HG03280 (cell line): ENCODE results near the gene PTMA.
"Not testable (repeated sequence)": the region's sequence is repeated elsewhere in the genome, so short reads cannot be mapped to it uniquely, and the experiment has no call there.

Experiments
- ATAC-seq: cut with Tn5 transposase; IDR thresholded peaks from one replicate; pipeline ENCODE4 v1.9.1; 2021; ENCODE audit warnings: mild to moderate bottlenecking, moderate library complexity; ENCODE audit not compliant: unreplicated experiment

PTMA gene

DNA sequence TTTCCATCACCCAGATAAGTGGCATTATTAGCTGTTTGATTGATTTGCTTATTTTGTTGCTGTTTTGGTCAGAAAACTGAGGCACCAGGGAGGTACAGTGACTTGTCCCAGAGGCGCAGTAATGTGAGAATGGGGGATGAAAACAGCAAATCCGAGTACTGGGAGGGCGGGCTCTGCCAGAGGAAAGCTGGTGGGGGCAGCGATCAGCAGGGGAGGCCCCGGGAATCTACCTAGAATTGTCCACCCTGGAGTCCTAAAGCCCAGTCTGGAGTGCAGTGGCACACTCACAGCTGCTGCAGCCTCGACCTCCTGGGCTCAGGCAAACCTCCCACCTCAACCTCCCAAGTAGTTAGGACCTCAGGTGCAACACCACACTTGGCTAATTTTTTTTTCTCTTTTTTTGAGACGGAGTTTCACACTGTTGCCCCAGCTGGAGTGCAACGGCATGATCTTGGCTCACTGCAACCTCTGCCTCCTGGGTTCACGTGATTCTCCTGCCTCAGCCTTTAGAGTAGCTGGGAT lies 17.0 kb upstream of the PTMA start:
- ATAC-seq: no peak

DNA sequence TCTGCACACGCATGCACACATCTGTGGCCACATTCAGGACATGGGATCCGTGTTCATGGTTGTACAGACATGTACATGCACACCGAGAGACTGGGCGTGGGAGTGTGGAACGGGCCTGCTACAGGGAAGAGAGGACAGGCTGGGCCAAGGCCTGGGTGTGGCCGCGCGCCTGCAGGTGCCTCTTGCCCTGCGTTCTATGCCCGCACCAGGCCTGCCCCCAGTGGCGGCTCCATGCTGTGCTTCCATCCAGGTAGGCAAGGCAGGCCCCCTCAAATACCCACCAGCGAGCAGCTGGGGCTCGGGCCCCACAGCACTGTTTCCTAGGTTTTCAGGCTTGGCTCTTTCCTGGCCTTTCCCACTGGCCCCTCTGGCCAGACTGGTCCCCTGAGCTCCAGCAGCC lies 15.5 kb upstream of the PTMA start:
- ATAC-seq: no peak

DNA sequence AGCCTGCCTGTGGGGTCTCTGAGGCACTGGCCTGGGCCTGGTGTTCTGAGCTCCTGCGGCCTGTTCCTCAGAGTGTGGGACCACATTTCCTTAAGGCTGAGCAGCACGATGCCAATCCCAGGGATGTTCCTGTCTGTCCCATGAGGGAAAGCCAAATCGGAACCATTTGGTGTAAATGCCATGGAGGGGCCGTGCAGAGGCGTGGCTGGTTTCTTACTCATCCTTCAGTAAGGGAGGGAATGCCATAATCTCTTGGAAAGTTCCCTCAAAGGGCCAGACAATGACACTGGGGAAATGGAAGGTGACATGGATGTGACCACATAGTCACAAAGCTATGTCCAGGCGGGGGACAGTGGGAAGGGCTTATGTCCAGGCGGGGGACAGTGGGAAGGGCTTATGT lies 14.4 kb upstream of the PTMA start:
- no peak for ATAC-seq

DNA sequence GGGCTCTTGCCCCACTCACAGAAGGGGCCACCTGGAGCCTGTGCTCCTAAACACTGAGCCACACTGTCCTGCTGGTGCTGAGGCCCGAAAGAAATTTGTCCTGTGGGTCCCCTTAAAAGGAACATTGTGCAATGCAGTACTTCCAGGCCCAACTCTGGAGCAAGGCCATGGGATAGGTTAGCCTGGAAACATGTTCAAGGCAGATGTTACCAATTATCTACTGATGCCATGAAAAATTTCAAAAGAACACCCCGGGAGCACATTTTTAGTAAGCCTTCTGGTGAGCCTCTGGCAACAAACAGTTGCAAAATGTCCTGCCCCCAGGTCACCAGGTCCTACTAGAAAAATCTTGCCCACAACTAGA lies 12.3 kb upstream of the PTMA start:
- no peak for ATAC-seq

DNA sequence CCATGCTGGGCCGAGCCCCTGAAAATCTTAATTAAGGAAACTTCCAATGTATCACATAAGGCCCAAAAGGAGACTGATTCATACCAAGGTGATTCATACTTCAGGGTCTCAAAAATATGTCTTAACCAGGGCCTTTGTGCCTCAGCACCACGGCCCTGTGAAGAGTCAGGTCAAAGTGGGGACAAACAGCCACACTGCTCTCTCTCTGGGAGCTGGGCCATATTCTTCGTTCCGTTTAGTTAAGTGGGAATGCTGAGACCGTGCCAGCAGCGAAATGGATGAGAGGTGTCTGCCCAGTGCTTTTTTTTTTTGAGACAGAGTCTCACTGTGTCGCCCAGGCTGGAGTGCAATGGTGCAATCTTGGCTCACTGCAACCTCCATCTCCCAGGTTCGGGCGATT lies 9.3 kb upstream of the PTMA start:
- no peak for ATAC-seq

DNA sequence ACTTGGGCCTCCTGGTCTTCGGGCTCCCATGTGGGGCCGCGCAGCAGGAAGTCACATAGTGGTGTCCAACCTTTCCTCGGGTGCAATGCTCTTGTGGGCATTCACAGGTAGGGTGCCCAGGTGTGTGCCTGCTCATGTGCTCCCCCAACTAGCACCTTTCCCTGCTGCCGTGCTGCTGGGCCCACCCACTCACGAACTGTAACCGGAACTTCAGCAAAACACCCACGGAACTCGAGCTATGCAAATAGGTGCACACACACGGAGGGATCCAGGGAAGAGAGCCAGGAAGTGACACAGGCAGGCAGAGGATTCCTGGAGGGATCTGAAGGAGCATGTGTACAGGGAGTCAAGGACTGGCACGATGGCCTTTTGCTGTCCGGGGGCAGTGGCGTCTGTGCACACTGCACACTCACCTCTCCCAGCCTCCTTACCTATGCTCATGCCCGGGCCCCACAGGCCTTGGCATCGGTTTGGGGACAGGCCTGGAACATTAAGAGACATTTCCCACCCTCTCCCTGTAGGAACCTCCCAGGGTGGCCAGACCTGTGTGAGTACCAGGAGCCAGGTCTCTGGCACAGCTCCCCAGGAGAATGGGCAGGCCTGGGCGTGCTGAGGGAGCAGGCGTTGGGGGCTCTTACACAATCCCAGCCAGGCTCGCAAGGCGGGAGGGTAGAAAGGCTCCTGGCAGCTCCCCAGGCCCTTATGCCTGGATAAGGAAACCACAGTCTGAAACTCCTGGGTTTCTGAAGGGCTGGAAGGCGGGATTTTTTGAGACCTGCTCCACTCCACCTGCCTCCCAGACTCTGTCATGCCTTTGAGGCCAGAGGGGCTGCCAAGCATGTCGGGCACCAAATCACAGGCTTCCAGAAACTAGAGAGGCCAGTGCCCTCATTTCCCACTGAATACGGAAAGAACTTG lies 6.6 kb upstream of the PTMA start:
- no peak for ATAC-seq

DNA sequence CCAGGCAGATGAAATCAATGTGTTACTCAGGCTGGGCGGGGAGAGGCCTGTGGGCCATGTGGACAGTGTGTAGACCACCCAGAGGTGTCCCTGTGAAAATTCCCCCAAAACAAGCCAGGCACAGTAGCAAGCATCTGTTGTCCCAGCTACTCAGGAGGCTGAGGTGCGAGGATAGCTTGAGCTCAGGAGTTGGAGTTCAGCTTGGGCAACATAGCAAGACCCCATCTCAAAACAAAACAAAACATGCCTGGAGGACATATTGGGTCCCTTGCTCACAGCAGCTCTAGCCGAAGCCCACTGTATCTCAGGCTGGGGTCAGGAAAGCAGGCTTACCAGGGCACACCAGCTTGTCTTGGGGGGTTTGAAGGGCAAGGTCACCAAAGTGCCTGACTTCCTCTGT lies 4.3 kb upstream of the PTMA start:
- ATAC-seq: no peak

DNA sequence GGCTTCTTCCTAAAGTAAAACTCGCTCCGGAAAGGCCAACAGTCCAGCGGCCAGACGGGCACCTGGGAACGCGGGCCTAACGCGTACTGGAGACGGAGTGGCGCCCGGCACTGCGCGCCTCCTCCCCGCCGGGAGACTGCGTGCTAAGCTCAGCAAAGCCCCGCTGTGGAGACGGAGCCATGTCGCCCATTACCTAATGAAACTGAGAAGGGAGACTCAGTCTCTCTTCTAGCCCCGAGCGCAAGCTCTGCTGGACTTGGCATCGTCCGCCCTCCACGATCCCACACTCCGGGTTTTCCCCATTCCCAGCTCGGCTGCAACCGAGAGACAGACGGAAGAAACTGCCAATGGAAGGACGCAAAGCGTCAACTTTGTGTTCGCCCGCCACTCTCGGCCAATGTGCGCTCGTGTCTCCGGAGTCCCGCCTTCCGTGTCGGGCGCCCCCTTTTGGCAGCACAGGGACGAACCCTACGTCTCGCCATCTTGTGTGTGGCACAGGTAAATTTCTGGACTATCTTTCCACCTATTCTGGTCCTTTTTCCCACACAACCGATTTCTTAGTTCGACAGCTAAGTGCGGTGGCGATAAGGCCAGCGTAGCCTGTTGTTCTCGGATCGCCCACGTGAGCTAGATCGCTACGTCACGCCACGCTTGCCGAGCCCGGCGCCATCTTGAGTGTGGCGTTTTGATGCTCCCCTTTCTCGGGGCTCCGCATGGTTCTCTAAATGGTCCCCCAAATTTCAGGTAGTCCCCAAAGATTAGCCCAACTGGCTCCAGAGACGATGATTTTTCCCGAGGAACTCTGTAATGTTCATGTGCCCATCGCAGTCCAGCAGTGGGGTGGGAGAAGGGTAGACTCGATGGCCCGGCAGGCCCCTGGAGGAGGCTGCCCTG lies 1.3 kb upstream of the PTMA start:
- peak; percentile 41 for ATAC-seq

DNA sequence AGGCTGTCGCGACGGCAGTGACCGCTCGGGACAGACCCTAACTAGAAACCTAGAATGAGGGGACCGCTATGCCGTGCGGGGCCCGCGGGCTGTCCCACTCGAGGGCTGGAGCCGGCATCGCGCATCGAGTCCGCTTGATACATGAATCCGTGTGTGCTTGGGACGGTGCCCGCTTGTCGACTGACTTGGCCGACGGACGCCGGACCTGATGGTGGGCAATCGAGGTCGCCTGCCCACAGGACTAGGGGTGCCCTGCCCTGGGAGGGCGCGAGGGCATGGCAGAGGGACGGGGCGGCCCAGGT lies 749 bp upstream of the PTMA start:
- ATAC-seq: peak; percentile 0

DNA sequence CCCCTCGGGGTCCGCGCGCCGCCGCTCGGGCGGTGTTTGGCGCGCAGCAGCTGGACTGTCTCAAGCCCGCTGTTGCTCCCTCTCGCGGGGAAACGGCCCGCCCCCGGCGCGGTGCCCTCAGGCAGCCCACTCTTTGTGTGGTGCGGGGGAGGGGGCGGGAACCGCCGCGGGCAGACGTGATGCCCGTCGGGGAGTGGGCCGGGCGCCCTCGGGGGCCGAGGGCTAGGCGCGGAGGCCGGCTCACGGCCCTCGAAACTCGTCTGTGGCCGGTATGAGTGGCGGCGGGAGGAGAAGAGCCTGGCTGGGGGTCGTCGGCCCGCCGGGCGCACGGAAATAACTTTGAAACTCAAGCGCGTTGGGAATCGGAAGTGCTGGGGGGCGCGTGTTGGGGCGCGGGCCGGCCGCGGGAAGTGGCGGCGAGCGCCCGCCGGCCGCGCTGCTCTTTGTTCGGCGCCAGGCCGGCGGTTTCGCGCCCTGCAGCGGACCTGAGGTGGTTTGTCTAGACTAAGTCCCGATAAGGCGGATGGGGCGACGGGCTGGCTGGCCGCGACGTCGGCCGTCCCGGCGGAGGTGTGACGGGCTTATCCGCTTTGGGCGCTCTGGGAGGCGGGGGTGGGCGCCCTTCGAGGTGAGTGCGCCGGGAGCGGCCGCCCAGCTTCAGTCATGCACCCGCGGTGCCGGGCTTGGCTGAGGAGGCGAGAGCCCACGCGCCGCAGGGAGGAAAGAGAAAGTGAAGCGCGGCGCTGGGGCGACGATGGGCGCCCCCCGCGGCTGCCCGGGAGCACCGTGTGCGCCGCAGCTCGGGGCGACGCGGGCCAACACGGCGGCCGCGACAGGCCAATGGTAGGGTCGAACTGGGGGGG lies 679 bp downstream of the PTMA start:
- no peak for ATAC-seq

DNA sequence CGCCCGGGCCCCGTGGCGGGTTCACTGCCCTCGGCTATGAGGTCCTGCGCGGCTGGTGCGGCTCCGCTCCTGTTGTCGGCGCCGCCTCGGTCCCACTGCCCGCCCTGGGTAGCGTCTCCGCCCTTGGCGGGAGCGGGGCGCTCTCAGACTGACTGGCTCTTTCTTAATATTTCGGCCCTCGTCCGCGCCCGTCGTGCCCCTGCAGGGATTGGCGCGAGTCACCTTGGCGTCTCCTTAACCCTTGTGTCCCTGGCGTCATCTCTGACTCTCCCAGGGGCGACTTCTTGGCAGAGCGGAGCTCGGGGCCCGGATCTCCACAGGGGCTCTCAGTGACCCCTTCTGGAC lies 1.3 kb downstream of the PTMA start:
- ATAC-seq: no peak

DNA sequence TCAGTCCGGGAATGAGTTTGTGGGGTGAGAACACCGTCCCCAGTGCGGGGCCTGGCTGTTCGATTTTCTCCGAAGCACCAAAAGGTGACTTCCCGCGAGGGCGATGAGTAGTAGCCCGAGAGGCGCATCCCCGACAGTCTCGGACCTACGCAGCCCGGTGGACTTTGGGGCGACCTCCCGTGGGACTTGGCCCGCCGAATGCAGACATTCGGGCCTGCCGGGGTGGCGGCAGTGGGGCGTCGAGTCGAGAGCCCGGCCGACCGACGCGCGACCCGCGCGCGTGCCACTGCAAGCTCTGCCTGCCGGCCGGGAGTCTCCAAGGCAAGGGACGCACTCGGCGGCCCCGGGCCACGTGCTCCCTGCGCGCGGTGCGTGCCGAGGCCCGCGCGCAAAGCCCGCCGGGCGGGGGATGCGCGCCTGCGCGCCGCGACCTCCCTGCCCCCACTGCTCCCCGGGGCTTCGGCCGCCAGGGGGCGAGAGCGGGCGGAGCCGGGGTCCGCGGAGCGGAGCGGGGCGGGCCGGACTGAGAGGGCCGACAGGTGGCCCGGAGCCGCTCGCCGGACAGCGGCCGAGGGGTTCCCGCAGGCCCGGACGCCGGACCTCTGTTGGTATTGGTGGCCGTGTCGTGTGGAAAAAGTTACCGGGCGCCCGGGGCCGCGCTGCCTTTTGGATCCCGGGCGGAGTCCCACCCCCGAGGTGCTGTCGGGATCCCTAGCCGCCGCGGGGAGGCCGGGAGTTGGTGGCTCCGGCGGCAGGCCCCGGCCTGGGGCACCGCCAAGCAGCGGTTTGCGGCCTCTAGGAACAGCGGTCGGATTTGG lies 1.9 kb downstream of the PTMA start:
- peak; percentile 20 for ATAC-seq

DNA sequence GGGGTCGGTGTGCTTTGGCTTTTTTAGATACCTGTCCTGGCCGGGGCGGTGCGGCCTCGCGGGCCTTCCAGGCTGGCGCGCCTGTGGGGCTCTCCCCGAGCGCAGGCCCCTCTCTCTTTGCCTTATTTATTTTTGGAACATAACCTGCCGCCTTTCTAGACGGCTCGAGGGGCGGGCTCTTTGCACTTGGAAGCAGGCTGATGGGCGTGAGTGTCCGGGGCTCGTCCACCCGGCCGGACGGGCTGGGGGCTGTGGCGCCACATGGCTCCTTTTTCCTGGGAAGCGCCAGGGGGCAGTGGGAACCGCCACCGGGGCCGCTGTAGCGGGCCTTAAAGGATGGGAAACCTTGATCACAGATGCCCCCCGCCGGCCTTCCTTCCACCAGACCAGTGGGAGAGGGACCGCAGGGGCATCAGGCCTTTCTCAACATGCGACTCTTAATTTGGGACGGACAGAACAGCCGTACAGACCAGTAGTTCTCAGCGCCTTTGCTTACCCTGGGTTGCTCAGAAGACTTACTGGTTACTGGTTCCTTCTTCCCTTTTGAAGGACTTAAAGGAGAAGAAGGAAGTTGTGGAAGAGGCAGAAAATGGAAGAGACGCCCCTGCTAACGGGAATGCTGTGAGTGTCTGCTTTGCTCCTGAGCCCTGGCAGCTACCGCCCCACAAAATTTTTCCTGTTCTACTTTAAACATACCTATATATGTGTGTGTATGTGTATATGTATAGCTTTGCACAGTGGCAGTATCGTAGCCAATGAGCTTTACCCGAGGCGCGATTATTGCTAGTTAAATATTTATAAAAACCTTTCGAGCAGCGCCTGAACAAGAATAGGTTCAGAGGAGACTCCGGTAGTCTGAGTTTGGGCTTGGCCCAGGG lies 2.7 kb downstream of the PTMA start:
- ATAC-seq: no peak

DNA sequence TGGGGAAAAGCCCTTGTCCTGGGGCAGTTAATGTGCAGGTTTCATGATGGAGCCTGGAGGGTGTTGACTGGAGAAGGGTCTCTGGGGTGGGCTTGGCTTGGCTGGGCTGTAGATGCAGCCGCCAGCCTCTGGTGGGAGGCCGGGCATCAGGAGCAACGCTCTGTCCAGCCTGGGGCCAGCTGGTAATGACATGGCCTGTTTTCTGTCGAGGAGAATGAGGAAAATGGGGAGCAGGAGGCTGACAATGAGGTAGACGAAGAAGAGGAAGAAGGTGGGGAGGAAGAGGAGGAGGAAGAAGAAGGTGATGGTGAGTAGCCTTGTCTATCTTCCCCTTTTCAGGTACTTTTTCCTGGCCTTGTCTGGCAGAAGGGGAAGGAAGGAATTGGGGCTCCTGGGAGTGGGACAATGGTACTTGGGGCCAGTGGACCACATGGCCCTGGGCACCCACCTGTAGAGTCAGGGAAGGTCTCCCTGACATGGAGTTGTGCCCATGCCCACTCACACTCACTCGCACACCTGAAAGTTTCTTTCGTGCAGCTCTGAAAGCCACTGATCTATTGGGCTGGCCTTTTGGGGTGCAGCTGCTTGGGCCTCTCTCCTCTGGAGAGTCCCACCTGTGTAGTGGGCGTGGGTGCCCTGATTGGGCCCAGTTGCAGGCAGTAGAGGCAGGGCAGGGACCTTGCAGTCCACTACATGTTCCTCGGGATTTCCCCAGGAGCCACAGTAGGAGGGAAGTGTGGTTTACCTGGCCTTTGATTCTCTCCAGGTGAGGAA lies 3.5 kb downstream of the PTMA start:
- ATAC-seq: no peak

DNA sequence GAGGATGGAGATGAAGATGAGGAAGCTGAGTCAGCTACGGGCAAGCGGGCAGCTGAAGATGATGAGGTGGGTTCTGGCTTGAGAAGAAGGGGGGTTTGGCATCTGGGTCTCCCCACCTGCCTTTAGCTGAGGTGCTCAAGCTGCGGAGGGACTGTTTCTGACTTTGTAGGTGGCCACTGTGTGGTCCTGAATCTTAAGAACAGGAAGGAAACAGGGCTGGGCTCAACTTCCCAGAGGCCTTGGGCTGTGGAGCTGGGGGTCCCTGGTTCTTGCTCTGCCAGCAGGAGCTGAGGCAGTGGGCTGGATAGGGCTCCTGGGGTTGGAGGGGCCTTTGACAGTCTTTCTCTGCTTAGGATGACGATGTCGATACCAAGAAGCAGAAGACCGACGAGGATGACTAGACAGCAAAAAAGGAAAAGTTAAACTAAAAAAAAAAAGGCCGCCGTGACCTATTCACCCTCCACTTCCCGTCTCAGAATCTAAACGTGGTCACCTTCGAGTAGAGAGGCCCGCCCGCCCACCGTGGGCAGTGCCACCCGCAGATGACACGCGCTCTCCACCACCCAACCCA lies 4.2 kb downstream of the PTMA start:
- ATAC-seq: not testable (repeated sequence)

DNA sequence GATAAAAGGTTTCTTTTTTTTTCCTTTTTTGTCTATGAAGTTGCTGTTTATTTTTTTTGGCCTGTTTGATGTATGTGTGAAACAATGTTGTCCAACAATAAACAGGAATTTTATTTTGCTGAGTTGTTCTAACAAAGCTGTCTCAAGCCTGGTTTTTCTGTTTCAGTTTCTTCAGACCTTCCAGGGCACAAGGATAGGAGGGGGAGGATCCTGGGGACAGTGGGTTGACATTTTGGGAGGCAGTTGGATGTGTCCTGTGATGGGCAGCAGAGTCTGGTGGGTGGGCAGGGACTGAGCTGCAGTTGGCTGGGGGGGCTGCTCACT lies 5.0 kb downstream of the PTMA start:
- not testable (repeated sequence) for ATAC-seq

DNA sequence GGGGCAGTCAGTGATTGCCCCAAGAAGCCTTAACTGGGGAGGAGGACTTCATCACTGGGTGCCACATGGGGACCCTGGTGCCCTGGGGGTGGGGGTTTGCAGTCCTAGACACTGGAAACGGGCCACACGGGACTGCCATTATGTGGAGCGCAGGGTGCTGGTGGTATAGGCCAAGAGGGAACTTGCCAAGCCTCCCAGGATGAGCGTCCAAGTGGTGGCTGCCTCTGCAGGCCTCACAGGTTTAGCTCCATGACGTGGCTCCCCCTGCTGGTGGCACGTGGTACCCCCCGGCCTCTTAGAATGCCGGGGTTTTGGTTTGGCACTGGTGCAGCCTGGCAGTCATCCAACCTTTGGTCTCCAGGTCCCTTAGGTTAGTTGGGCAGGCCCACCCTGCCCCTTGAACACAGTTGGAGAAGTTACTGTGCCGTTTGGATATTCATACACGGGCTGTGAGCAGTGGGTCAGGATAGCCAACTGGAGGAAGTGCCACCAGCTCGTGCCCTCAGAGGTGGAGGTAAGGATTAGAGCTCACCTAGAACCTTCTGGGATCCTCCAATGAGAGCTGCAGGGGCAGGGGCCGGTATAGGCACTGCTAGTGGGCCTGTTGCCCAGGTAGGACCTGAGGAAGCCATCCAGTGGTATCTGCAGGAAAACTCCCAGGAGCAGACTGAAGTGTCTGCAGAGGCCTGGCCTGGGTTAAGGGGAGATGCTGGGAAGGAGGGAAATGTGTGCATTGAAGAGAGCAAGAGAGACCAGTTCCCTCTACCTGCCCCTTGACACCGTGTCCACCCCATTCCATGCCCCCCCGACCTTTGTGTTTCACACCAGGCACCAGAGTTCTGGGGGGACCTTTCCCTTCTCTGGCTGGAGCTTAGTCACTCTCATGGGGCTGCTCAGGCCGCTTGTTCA lies 5.7 kb downstream of the PTMA start:
- ATAC-seq: peak; percentile 31
